ENCODE results near the gene HCFC1R1.

HCFC1R1 gene

GRCh38 chr16:3004319-3004718 lies 19.4 kb downstream of the HCFC1R1 start:
- FAIRE-seq (no peak), DNase-seq (ENCODE audit: insufficient read length, low spot score) (no peak)

GRCh38 chr16:3003582-3004270 lies 20.0 kb downstream of the HCFC1R1 start:
- DNase-seq (ENCODE audit: insufficient read length, low spot score) (peak; percentile 99), FAIRE-seq (peak; percentile 98)

- FAIRE-seq = no peak
- no peak for DNase-seq (ENCODE audit: insufficient read length, low spot score)
Measured at GRCh38 chr16:3001316-3001715, 22.4 kb downstream of the HCFC1R1 start.

GRCh38 chr16:3000540-3000939 lies 23.2 kb downstream of the HCFC1R1 start:
- FAIRE-seq (no peak), DNase-seq (ENCODE audit: insufficient read length, low spot score) (no peak)

GRCh38 chr16:2999929-3000328 lies 23.8 kb downstream of the HCFC1R1 start:
- no peak for DNase-seq (ENCODE audit: insufficient read length, low spot score)
- no peak for FAIRE-seq

- DNase-seq (ENCODE audit: insufficient read length, low spot score) = no peak
- no peak for FAIRE-seq
Measured at GRCh38 chr16:2996298-2996697, 27.4 kb downstream of the HCFC1R1 start.

- DNase-seq (ENCODE audit: insufficient read length, low spot score) = no peak
- no peak for FAIRE-seq
Measured at GRCh38 chr16:2992383-2993081, 31.2 kb downstream of the HCFC1R1 start.

GRCh38 chr16:2991566-2992261 lies 32.0 kb downstream of the HCFC1R1 start:
- no peak for FAIRE-seq
- DNase-seq (ENCODE audit: insufficient read length, low spot score) = no peak

- DNase-seq (ENCODE audit: insufficient read length, low spot score) (no peak), FAIRE-seq (no peak)
Measured at GRCh38 chr16:2990891-2991290, 32.9 kb downstream of the HCFC1R1 start.

- DNase-seq (ENCODE audit: insufficient read length, low spot score) (no peak), FAIRE-seq (no peak)
Measured at GRCh38 chr16:2988590-2989099, 35.1 kb downstream of the HCFC1R1 start.

GRCh38 chr16:2987833-2988232 lies 35.9 kb downstream of the HCFC1R1 start:
- FAIRE-seq (no peak), DNase-seq (ENCODE audit: insufficient read length, low spot score) (no peak)

- no peak for FAIRE-seq
- no peak for DNase-seq (ENCODE audit: insufficient read length, low spot score)
Measured at GRCh38 chr16:2987286-2987685, 36.5 kb downstream of the HCFC1R1 start.

- DNase-seq (ENCODE audit: insufficient read length, low spot score) (no peak), FAIRE-seq (no peak)
Measured at GRCh38 chr16:2986623-2987188, 37.0 kb downstream of the HCFC1R1 start.

GRCh38 chr16:2985893-2986355 lies 37.8 kb downstream of the HCFC1R1 start:
- no peak for FAIRE-seq
- no peak for DNase-seq (ENCODE audit: insufficient read length, low spot score)

GRCh38 chr16:2985462-2985861 lies 38.3 kb downstream of the HCFC1R1 start:
- no peak for DNase-seq (ENCODE audit: insufficient read length, low spot score)
- no peak for FAIRE-seq

GRCh38 chr16:2983706-2984136 lies 40.0 kb downstream of the HCFC1R1 start:
- DNase-seq (ENCODE audit: insufficient read length, low spot score) (peak; percentile 90), FAIRE-seq (peak; percentile 44)

- FAIRE-seq (no peak), DNase-seq (ENCODE audit: insufficient read length, low spot score) (no peak)
Measured at GRCh38 chr16:2982402-2982801, 41.3 kb downstream of the HCFC1R1 start.

- FAIRE-seq (no peak), DNase-seq (ENCODE audit: insufficient read length, low spot score) (no peak)
Measured at GRCh38 chr16:2981899-2982250, 41.9 kb downstream of the HCFC1R1 start.

GRCh38 chr16:2981177-2981898 lies 42.4 kb downstream of the HCFC1R1 start:
- DNase-seq (ENCODE audit: insufficient read length, low spot score) = no peak
- FAIRE-seq = no peak
